ENCODE data around the gene TRIM66.

Gene TRIM66, protein sequence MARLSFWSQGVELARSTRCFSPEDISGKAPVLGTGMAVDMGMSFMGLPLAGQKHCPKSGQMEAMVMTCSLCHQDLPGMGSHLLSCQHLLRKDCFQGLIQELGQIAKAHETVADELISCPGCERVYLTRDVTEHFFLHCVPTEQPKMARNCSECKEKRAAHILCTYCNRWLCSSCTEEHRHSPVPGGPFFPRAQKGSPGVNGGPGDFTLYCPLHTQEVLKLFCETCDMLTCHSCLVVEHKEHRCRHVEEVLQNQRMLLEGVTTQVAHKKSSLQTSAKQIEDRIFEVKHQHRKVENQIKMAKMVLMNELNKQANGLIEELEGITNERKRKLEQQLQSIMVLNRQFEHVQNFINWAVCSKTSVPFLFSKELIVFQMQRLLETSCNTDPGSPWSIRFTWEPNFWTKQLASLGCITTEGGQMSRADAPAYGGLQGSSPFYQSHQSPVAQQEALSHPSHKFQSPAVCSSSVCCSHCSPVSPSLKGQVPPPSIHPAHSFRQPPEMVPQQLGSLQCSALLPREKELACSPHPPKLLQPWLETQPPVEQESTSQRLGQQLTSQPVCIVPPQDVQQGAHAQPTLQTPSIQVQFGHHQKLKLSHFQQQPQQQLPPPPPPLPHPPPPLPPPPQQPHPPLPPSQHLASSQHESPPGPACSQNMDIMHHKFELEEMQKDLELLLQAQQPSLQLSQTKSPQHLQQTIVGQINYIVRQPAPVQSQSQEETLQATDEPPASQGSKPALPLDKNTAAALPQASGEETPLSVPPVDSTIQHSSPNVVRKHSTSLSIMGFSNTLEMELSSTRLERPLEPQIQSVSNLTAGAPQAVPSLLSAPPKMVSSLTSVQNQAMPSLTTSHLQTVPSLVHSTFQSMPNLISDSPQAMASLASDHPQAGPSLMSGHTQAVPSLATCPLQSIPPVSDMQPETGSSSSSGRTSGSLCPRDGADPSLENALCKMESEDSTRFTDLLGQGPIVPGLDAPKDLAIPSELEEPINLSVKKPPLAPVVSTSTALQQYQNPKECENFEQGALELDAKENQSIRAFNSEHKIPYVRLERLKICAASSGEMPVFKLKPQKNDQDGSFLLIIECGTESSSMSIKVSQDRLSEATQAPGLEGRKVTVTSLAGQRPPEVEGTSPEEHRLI (N-terminal part only)

DNA sequence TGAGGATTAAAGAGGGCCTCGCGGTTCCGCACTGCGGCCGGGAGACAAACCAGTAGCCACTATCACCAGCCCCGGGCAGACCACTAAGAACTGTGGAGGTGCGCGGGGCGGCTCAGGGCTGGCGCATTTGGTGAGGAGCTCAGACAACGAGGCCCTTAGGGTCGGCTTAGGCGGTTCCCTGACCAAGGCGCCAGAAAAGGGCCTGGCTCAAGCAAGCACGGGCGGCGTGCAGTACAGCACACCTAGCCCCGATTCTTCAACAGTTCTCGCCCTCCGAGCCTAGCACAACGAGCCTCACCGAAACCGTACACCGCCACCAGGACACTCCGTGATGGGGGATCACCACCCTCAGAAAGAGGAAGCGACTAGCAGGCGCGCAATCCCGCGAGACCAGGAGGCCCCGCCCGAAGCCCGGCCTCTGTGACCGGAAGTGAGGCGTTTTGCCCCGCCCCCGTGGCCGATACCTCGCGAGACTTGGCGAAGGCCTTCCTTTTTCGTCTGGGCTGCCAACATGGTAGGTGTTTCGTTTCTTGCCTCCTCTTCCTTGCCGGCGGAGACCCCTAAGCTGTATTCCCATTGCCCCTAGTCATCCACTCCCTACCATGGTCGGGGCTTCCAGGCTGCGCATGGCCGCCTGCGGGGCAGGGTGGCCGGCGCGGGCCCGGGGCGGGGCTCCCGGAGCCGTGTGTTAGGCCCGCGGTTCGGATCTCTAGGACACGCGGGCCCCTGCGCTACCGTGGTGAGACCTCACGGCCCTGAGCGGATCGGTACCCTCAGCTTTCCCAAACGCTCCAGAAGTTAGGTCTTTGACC is at the start of gene TRIM66, which contains the start of gene RPL27A:
TSS of gene TRIM66 (minus strand) at position 363 of the 812 bp plus-strand sequence. CDS start 10,391 bp downstream, outside the sequence.
TSS of gene RPL27A (plus strand) at position 490 of the 812 bp plus-strand sequence. CDS start at position 512, 22 bp downstream.
- DNase-seq (ENCODE audit: low read depth in 2 of 2, low spot score in 1 of 2) = peak; percentile 98

DNA sequence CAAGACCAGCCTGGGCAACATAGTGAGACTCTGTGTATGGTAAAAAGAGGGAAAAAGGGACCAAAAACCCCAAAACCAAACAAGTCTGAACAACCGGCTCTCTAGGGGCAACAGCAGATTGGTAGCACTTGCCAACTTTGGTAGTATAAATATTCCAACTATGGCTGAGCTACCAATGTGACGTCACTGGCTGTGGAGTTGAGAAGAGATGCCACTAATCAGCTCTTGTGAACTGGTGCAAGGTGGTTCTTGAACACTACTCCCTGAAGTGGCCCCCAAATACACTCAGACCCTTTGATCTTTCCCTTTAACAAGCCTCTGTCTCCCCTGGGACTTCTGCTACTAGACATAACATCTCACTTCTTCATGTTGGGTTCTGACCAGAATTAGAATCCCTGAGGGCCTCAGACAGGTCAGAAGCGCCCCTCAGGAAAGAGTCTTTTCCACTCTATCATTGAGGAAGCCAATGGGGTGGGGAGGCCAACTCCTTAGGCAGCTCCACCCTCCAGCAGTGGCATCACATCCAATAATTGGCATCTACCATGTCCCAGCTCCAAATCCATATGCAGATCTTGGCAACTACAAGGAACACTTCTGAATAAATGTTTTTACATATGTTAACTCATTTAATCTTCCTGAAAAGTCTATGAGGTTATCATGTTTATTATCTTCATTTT is 49.3 kb upstream of the TRIM66 start:
- DNase-seq (ENCODE audit: low read depth in 2 of 2, low spot score in 1 of 2) = no peak

DNA sequence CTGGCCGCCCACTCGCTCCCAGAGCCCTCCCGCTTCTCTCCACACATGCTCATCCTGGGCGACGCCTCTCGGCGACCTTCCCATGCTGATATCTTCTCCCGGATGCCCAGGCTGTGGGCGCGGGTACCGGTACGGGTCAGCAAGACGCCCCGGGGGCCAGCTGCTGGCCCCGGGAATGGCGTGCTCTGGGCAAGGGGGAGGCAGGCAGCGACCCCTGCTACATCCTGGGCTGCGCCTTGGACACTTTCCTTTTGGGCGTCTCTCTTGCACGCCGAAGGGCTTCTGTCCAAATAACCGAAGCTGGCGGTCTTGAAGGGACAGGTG is 48.2 kb upstream of the TRIM66 start:
- DNase-seq (ENCODE audit: low read depth in 2 of 2, low spot score in 1 of 2) = no peak

DNA sequence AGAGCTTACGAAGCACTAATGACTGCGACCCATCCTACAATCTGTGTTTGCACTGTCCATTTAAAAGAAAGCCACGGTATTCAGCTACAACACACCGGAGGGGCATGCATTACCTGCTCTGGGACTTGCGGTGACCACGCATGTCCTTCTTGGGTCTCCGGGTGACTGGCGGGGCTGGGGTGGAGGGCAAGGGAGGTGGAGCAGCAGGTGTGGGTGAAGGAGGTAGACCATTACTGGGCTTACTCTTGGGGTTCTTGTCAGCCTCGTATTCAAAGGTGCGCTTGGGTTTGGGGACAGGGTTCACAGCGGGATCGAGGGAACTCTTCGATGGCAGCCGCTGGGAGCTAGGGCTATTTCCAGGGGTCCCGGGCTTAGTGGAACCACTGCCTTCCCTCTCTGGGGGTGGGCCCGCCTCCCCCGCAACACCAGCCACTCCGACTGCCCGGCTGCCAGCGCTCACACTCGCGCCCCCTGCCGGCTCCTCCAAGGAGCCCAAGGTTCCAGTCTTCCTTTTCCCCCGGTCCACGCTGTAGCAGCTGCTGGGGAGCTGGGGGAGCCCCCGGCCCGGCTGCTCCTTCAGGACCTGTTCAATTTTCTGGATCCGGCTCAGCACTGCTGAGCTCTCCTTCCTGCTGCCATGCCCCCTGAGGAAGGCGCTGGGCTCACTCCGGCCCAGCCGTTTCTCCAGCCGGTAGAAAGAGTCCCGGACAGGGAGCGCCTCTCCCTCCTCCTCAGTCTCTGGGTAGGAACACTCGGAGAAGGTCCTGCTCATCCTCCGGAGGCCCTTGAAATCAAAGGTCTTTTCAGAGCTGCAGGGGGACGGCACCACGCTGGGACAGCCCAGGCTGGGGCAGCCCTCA is 47.6 kb upstream of the TRIM66 start:
- DNase-seq (ENCODE audit: low read depth in 2 of 2, low spot score in 1 of 2) = no peak

DNA sequence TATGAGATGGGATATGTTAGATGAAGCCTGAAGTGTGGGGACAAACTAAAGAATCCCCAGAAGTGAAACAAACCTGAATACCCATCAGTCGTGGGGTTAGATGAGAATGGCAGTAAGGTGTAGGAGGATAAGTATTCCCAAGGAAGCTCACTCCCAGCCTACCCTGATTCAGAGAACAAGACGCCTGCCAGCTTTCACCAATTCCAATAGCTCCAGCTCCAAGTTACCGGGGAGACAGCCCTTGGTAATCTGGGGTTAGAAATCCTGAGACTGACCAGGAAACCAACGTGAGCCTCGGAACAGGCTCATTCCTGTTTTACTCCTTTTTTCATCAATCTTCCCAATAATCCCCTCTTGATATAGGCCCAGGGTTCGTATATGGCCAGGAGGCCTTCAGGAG is 46.6 kb upstream of the TRIM66 start:
- DNase-seq (ENCODE audit: low read depth in 2 of 2, low spot score in 1 of 2) = no peak

DNA sequence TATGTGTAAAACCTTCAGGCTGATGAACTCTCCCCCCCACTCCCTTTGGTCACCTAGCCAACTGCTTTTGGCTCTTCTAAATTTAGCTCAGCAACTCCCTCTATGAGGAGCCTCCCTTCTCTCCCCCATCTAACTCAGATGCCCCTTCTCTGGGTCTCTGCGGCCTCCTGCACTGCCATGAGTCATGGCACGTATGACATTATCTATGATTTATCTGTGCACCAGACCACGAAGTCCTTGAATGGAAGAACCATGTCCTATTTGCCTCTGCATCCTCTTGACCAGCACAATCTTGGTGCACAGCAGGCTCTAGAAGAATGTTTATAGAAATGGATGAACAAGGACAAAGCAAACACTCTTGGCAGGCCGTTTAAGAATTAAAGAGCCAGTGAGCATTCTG is 46.1 kb upstream of the TRIM66 start:
- DNase-seq (ENCODE audit: low read depth in 2 of 2, low spot score in 1 of 2) = no peak

DNA sequence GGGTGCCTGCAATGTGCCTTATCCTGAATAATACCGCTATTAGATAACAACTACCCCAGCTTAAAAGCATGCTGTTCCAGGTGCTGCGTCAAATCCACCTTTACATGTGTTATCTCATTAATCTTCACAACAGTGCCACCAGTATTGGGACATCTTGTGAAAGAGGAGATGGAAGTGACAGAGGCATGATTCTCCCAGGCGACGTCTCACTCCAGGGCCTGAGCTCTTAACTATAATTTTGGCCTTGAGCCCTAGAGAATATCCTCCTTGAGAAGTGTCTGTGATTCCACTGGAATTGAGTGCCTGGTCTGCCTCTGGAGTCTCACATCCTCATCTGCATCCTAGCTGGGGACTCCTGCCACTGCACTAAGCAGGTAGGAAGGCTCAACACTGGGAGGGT is 43.9 kb upstream of the TRIM66 start:
- no peak for DNase-seq (ENCODE audit: low read depth in 2 of 2, low spot score in 1 of 2)

DNA sequence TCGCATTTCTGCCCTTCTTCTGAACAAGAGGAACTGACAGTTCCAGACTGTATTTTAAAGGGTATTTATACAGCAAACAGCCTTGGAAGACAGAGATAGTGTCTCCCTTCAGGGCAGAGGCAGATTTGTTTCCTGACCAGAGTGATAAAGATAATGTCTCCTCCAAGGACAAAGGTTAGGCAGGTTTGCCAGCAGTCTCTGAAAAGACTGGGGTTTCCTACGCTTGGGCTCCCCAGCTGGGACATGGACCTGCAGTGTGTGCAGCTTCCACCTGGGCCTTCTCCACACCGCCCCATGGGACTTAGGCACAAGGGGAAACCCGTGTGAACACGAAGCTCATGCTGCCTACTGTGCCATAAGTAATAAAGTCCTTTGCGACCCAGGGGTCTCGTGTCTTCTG is 42.2 kb upstream of the TRIM66 start:
- no peak for DNase-seq (ENCODE audit: low read depth in 2 of 2, low spot score in 1 of 2)

DNA sequence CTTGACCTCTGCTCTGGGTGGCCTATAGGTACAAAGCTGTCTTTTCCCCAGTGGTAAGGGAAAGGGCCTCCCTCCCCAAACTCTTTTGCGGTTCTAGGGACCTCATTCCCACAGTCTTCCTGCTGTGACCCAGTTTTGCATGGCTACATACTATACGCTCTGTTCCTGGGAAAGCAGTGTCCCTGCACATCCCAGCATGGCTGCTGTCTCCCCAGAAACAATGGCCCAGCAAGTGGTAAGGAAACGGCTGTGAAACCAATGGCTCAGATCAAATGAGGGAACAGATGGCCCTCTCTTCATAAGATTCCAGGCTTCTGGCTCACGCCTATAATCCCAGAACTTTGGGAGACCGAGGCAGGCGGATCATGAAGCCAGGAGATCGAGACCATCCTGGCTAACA is 41.2 kb upstream of the TRIM66 start:
- no peak for DNase-seq (ENCODE audit: low read depth in 2 of 2, low spot score in 1 of 2)

DNA sequence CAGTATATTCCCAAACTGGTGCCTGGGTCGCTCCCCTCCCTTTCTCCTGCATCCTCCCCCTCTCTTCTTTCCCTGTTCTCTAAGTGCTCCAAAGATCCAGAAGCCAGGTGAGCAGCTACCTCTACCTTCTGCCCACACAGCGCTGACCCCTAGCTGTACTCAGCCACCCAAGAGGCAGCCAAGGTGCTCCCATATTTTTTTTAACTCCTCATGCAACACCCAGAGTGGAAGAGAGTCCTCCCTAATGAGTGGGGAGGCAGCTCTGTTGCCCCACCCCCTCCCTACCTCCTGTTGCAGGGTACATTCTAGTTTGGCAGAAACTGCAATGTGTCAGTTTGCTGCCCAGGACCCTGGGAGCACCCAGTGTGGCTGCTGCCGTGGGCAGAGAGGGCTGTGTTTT is 40.3 kb upstream of the TRIM66 start:
- no peak for DNase-seq (ENCODE audit: low read depth in 2 of 2, low spot score in 1 of 2)

DNA sequence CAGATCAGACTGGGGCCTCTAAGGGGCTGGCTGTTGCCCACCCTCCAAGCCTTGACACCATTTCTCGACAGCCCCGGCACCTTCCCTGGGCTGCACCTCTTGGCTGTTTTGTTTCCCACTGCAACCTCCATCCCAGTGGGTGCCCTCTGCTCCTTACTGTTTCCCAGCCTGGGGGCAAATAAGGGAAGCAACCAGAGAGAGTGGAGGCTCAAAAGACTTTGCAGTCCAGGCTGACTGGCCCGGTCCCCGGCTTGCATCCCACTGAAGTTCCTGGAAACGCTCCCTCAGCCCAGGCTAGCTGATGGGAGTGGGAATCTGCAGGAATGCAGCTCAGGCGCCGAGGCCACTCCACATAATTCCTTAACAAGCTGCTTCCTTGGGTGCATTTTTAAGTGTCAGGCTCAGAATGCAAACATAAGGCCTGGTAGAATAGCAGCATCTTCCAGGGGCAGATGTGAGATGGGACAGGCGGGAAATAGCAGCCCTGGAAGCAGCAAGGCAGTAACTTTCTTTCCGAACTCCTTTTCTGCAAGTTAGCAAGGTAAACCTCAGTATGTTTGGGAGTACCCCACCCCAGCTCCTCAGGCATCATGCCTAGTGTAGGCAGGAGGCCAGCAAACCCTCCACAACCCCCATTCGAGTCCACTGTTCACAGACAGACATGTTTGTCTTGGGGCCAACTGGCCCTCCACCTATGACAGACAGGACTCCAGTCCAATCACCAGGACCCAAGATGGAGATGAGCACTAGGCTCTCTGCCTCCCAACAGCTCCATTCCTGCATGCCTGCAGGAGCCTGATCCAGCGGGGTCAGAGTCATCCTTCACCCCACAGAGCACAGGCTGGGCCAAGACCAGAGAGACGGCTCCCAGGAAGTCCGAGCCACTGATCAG is 39.4 kb upstream of the TRIM66 start:
- DNase-seq (ENCODE audit: low read depth in 2 of 2, low spot score in 1 of 2) = no peak

DNA sequence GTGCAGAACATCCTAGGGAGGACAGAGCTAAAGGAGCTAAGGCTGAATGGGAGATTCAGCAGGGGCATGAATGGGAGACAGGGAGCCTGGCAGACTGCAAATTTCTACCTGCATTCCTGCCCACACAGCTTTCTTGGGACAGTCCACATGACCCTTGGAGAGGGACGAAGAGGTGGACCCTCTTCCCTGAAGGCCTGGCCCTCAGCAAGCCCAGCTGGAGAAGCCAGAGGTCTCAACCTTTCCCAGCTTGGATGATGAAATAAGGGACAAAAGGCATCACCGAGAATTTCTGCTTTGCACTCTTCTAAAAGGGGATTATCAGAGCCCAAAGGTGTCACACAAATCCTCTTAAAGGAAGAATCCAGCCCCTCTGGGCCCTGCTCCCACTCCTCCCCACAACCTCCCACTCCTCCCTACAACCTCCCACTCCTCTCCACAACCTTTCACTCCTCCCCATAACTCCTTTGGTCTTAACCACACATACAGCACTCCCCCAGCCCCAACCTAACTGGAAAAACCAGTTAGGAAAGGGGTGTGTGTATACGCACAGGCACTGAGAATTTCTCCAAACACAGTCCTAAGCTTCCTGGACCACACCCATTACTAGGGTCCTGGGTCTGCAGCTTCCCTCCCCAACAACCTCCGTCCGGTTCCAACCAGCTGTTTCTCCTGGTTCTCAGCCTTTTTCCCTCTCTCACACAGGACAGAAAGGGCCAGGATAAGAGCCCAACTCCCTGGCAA is 38.6 kb upstream of the TRIM66 start:
- DNase-seq (ENCODE audit: low read depth in 2 of 2, low spot score in 1 of 2) = no peak

DNA sequence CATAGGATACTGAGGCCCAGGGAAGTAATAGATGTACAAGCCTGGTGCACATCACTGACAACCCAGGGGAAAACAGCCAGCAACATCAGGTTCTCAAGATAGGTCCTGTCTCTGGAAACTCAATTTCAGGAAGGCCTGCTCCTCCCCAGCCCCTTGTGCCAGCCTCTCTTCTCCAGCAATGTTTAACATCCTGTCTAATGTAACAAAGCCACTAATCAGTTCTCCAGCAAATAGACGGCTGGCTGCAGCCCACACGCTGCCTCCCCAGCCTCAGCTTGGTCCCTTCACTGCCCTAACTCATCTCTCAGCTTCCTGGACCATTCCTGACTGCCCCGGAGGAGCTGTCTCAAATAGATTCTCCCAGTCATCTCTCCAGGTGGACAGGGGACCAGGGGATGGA is 37.9 kb upstream of the TRIM66 start:
- DNase-seq (ENCODE audit: low read depth in 2 of 2, low spot score in 1 of 2) = no peak

DNA sequence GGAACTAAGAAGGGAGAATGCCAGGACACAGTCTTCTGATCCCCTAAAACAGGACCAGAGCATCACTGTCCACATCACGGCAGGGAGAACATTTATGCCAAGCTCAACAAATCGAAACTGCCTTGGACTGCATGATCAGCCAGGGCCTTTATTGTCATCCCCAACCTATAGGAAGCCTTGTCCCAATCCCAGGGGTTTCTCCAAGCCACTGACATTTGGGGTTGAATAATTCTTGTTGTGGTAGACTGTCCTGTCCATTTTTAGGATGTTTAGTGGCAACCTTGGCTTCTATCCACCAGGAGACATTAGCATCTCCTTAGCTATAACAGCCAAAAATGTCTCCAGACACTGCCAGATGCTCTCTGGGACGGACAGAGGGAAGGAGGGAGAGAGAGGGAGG is 37.3 kb upstream of the TRIM66 start:
- no peak for DNase-seq (ENCODE audit: low read depth in 2 of 2, low spot score in 1 of 2)

DNA sequence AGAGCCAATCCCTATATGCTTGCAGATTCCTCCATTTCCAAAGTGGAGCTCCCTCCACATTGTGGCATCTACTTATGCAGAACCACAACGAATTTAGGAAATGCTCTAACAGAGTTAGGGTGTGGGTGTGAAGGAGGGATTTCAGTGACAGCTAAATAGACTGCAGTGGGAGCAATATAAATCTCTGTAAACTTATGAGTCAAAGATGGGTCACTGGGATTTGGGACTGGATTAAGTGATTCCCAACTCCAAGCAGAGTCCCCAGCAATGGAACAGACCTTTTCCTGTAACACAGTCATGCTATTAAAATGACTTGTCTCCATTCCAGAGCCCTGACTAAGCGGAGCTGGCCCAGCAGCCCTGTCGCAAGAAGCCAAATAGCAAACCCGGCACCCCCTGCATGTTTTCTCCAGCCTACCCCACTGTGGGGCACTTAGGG is 36.8 kb upstream of the TRIM66 start:
- no peak for DNase-seq (ENCODE audit: low read depth in 2 of 2, low spot score in 1 of 2)

DNA sequence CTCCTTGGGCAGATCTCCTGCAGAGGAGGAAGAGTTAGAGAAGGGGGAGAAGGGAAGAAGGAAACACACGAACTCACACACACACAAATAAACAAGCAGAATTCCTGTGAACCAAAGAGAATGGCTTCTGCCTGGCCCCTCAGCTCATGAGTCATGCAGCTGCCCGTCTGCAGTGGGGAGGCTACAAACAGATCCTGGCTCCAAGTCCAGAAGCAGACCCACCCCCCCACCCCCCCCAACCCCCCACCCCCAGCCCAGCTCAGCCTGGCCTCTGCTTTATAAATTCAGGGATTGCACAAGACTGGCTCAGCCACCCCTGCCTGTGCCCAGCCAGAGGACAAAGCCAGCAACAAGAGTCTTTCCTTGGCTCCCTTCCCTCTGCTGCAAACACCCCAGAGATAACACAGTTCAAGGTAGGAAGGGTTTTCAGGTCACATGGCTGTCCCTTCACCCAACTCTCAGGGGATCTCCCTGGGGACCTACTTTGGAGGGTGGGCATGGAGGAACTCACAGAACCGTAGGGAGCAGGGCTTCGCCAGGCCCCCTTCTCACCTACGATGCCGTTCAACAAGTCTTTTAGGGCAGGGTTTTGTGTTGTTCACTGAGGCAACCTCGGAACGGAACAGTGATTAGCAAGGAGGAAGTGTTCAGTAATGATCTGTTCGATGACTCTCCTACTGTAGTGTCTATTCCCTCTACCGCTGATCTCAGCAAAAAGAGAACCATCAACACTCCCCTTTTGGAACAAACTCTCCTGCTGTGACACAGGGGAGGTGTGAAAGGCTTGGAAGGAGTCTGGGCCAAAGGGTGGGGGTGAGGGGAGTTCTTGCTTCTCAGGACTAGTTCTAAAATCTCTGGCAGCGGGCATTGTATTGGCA is 35.6 kb upstream of the TRIM66 start:
- no peak for DNase-seq (ENCODE audit: low read depth in 2 of 2, low spot score in 1 of 2)

DNA sequence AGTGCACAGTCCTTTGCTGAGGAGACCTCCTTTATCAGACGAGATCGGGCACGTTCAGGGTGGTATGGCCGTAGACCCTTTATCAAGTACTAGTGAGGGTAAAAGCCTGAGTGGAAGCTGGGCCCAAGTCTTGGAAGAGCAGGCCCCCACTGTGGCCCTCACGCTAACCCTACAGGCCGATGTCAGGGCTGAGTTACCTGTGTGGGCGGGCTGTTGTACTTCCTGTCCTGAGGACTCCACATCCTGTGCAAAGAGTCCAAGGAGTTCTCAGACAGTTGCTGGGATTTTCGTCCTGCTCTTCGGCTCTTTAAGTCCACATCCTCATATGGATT is 35.0 kb upstream of the TRIM66 start:
- no peak for DNase-seq (ENCODE audit: low read depth in 2 of 2, low spot score in 1 of 2)
